ENCODE results near the gene TGIF1.

The TGIF1 gene

GRCh38 chr18:3486512-3486911 lies 36.5 kb downstream of the TGIF1 start:
- H3K36me3 ChIP-seq (ENCODE audit: insufficient read depth, low read length): no peaks in the 10 kb centered on the region

GRCh38 chr18:3489462-3489861 lies 39.5 kb downstream of the TGIF1 start:
- Histone ChIP-seq H2AFZ (ENCODE audit: low read depth, low read length) (no peak overlapping the region), H3K9me3 (ENCODE audit: low read length) (no peaks in the 10 kb centered on the region), H3K27me3 (ENCODE audit: insufficient read depth, low read length) (no peaks in the 10 kb centered on the region), H3K4me1 (ENCODE audit: insufficient read depth, low read length) (no peaks in the 10 kb centered on the region), H3K4me3 (ENCODE audit: low read length) (no peak overlapping the region), H3K36me3 (ENCODE audit: insufficient read depth, low read length) (no peaks in the 10 kb centered on the region)

More at GRCh38 chr18:3486512-3486911, 36.5 kb downstream of the TGIF1 start:
- no peaks in the 10 kb centered on the region for H3K9me3 ChIP-seq (ENCODE audit: low read length)
- no peak overlapping the region for H3K4me3 ChIP-seq (ENCODE audit: low read length)
- H3K27me3 ChIP-seq (ENCODE audit: insufficient read depth, low read length): no peaks in the 10 kb centered on the region
- no peak overlapping the region for H2AFZ ChIP-seq (ENCODE audit: low read depth, low read length)
- no peaks in the 10 kb centered on the region for H3K4me1 ChIP-seq (ENCODE audit: insufficient read depth, low read length)

- no peaks in the 10 kb centered on the region for H3K36me3 ChIP-seq (ENCODE audit: insufficient read depth, low read length)
- H3K9me3 ChIP-seq (ENCODE audit: low read length): no peaks in the 10 kb centered on the region
- no peaks in the 10 kb centered on the region for H3K4me1 ChIP-seq (ENCODE audit: insufficient read depth, low read length)
- no peak overlapping the region for H2AFZ ChIP-seq (ENCODE audit: low read depth, low read length)
- H3K4me3 ChIP-seq (ENCODE audit: low read length): no peak overlapping the region
- no peaks in the 10 kb centered on the region for H3K27me3 ChIP-seq (ENCODE audit: insufficient read depth, low read length)
These were observed 42.1 kb downstream of the TGIF1 start for GRCh38 chr18:3491981-3492555.

- Histone ChIP-seq H3K36me3 (ENCODE audit: insufficient read depth, low read length) (no peaks in the 10 kb centered on the region), H3K4me1 (ENCODE audit: insufficient read depth, low read length) (no peaks in the 10 kb centered on the region), H3K27me3 (ENCODE audit: insufficient read depth, low read length) (no peaks in the 10 kb centered on the region), H3K9me3 (ENCODE audit: low read length) (no peaks in the 10 kb centered on the region), H3K4me3 (ENCODE audit: low read length) (no peak overlapping the region), H2AFZ (ENCODE audit: low read depth, low read length) (no peak overlapping the region)
These were observed 42.7 kb downstream of the TGIF1 start for GRCh38 chr18:3492721-3493120.

- no peak overlapping the region for H2AFZ ChIP-seq (ENCODE audit: low read depth, low read length)
- H3K4me3 ChIP-seq (ENCODE audit: low read length): no peak overlapping the region
- H3K36me3 ChIP-seq (ENCODE audit: insufficient read depth, low read length): no peaks in the 10 kb centered on the region
- H3K9me3 ChIP-seq (ENCODE audit: low read length): no peaks in the 10 kb centered on the region
- no peaks in the 10 kb centered on the region for H3K27me3 ChIP-seq (ENCODE audit: insufficient read depth, low read length)
- no peaks in the 10 kb centered on the region for H3K4me1 ChIP-seq (ENCODE audit: insufficient read depth, low read length)
These were observed 43.7 kb downstream of the TGIF1 start for GRCh38 chr18:3493501-3494244.

GRCh38 chr18:3494245-3494526 lies 44.2 kb downstream of the TGIF1 start:
- H3K4me1 ChIP-seq (ENCODE audit: insufficient read depth, low read length): peaks cover under 1% of the 10 kb centered on the region
- H3K4me3 ChIP-seq (ENCODE audit: low read length): no peak overlapping the region
- no peak overlapping the region for H2AFZ ChIP-seq (ENCODE audit: low read depth, low read length)
- no peaks in the 10 kb centered on the region for H3K36me3 ChIP-seq (ENCODE audit: insufficient read depth, low read length)
- H3K9me3 ChIP-seq (ENCODE audit: low read length): no peaks in the 10 kb centered on the region
- no peaks in the 10 kb centered on the region for H3K27me3 ChIP-seq (ENCODE audit: insufficient read depth, low read length)

DNA sequence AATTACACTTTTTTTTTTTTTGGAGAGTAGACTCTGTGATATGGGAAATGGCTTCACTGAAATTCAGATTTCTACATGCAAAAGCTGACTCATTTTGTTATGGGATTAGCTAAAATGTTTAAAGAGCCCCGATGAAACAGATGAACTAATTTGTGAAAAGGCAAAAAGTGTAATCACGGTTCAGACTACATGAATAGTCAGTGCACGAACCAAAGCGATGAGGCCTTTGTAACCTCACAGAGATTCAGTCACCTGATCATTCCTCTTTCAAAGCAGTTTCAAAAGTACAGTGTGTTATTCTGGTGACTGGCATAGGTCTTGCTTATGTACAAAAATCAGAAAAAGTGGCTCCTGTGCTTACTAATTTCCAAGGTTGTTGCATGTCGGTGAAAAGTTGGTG lies 44.6 kb downstream of the TGIF1 start:
- no peaks in the 10 kb centered on the region for H3K9me3 ChIP-seq (ENCODE audit: low read length)
- no peak overlapping the region for H2AFZ ChIP-seq (ENCODE audit: low read depth, low read length)
- no peaks in the 10 kb centered on the region for H3K27me3 ChIP-seq (ENCODE audit: insufficient read depth, low read length)
- peaks cover 4% of the 10 kb centered on the region for H3K4me1 ChIP-seq (ENCODE audit: insufficient read depth, low read length)
- no peak overlapping the region for H3K4me3 ChIP-seq (ENCODE audit: low read length)
- no peaks in the 10 kb centered on the region for H3K36me3 ChIP-seq (ENCODE audit: insufficient read depth, low read length)

DNA sequence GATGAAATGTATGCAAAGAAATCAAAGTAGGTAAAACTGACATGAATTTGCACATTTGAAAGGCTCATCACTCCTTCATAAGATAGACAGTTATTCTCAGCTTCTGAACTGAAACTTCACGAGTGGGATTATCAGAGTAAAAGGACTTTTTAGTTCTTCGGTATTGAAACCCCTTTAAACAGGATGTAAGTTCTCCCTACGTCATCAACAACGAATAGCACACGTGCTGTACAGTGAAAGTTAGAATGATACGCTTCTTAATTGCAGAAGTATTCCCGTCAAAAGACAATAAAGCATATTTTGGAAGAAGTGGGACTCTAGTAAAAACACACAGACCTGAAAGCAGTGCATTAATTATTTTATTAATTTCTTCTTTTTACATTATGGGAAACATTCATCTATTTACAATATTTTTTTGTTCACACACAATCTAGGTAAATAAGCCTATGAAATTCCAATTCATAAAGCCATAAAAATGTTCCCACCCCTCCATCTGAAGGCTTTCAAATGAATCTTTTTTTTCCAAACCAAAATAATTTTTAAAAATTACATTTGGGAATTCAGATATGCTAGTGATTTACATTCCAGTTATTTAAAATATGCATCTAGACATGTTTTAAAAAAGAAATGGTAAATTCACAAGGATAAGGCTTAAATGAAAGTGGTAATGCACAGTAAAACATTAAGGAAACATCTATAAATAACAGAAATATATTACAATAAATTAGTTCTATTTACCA lies 45.9 kb downstream of the TGIF1 start:
- Histone ChIP-seq H3K9me3 (ENCODE audit: low read length) (no peaks in the 10 kb centered on the region), H3K4me3 (ENCODE audit: low read length) (no peak overlapping the region), H3K27me3 (ENCODE audit: insufficient read depth, low read length) (no peaks in the 10 kb centered on the region), H3K4me1 (ENCODE audit: insufficient read depth, low read length) (peaks cover 10% of the 10 kb centered on the region), H3K36me3 (ENCODE audit: insufficient read depth, low read length) (no peaks in the 10 kb centered on the region), H2AFZ (ENCODE audit: low read depth, low read length) (no peak overlapping the region)

DNA sequence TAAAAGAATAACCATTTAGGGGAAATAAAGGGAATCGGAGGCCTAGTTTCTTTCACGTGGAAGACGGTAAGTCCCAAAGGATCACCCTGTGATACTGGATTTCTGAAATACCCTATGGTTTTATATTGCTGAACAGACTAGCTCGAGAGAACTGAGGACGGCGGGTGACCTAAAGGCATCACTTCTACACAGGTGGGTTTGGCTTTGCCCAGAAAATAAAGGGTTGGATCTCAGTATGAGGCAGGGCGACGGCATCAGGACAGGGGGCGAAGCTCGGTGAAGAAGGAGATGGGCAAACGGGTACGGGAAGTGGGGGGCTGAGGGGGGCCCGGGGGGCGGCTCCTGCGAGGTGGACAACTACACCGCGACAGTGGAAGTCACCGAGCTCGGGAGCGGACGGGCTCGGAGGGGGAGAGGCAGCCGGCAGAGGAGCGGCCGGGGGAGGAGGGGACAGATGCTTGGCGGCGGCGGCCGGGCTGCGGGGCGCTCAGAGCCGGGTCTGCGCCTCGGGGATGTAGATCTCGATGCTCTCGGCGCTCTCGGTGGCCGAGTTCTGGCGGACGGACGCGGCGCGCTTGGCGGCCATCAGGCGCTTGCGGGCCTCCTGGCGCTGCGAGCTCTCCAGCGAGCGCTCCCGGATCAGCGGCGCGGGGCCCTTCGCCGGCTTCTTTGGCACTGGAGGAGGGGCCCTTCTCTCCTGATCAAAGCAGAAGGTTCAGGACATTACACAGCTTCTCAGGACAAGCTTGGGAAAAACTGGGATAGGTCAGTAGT lies 48.9 kb downstream of the TGIF1 start:
- Histone ChIP-seq H3K27me3 (ENCODE audit: insufficient read depth, low read length) (no peaks in the 10 kb centered on the region), H3K4me3 (ENCODE audit: low read length) (peak overlapping the region; percentile 57), H3K9me3 (ENCODE audit: low read length) (no peaks in the 10 kb centered on the region), H3K36me3 (ENCODE audit: insufficient read depth, low read length) (no peaks in the 10 kb centered on the region), H2AFZ (ENCODE audit: low read depth, low read length) (peak overlapping the region; percentile 99), H3K4me1 (ENCODE audit: insufficient read depth, low read length) (peaks cover 10% of the 10 kb centered on the region)

DNA sequence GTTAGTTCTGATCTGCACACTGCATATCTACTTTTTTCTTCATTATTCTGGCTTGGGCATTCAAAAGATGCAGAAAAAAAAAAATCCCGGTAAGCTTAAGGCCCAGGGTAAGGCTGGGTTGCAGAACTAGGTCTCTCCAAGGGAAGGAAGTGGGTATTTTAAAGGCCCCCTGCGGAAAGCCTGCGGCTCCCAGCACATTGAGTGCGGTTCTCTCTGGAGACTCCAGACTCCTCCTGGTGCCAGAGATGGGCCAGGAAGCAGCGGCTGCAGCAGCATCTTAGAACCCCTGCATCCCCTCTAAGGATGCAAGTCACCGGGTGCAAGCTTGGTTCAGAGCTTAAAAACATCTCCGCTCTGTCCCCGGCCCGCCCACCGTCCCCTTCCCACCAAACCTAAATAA lies 49.5 kb downstream of the TGIF1 start:
- Histone ChIP-seq H3K4me1 (ENCODE audit: insufficient read depth, low read length) (peaks cover 10% of the 10 kb centered on the region), H3K36me3 (ENCODE audit: insufficient read depth, low read length) (no peaks in the 10 kb centered on the region), H3K27me3 (ENCODE audit: insufficient read depth, low read length) (no peaks in the 10 kb centered on the region), H3K4me3 (ENCODE audit: low read length) (peak overlapping the region; percentile 57), H2AFZ (ENCODE audit: low read depth, low read length) (peak overlapping the region; percentile 99), H3K9me3 (ENCODE audit: low read length) (no peaks in the 10 kb centered on the region)

- Histone ChIP-seq H2AFZ (ENCODE audit: low read depth, low read length) (peak overlapping the region; percentile 99), H3K9me3 (ENCODE audit: low read length) (no peaks in the 10 kb centered on the region), H3K27me3 (ENCODE audit: insufficient read depth, low read length) (no peaks in the 10 kb centered on the region), H3K4me3 (ENCODE audit: low read length) (peak overlapping the region; percentile 57), H3K4me1 (ENCODE audit: insufficient read depth, low read length) (peaks cover 10% of the 10 kb centered on the region), H3K36me3 (ENCODE audit: insufficient read depth, low read length) (no peaks in the 10 kb centered on the region)
These were observed 50.0 kb downstream of the TGIF1 start for GRCh38 chr18:3500016-3500415.

GRCh38 chr18:3502650-3503049 lies 52.7 kb downstream of the TGIF1 start:
- H3K9me3 ChIP-seq (ENCODE audit: low read length): no peaks in the 10 kb centered on the region
- H3K27me3 ChIP-seq (ENCODE audit: insufficient read depth, low read length): no peaks in the 10 kb centered on the region
- peaks cover 10% of the 10 kb centered on the region for H3K4me1 ChIP-seq (ENCODE audit: insufficient read depth, low read length)
- no peak overlapping the region for H3K4me3 ChIP-seq (ENCODE audit: low read length)
- no peaks in the 10 kb centered on the region for H3K36me3 ChIP-seq (ENCODE audit: insufficient read depth, low read length)
- no peak overlapping the region for H2AFZ ChIP-seq (ENCODE audit: low read depth, low read length)

DNA sequence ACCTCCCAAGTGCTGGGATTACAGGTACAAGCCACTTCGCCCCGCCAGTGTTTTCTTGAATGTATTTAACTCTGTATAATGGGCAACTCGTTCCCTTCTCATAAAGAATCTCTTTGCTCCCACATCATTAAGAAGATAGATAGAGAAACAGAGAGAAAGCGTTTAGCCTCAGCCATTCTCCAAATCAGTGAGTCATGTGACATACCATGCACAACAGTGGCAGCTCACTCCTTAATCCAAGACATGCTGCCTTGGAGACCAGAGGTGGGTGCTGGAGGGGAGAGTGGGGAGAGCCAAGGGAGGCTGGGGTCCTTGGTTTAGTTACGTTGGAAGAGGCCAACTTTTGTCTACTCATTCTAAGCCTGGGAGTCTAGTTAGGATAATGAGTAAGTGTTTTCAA lies 54.7 kb downstream of the TGIF1 start:
- H3K36me3 ChIP-seq (ENCODE audit: insufficient read depth, low read length): no peaks in the 10 kb centered on the region
- no peaks in the 10 kb centered on the region for H3K27me3 ChIP-seq (ENCODE audit: insufficient read depth, low read length)
- H3K4me1 ChIP-seq (ENCODE audit: insufficient read depth, low read length): peaks cover 5% of the 10 kb centered on the region
- no peak overlapping the region for H2AFZ ChIP-seq (ENCODE audit: low read depth, low read length)
- H3K9me3 ChIP-seq (ENCODE audit: low read length): no peaks in the 10 kb centered on the region
- H3K4me3 ChIP-seq (ENCODE audit: low read length): no peak overlapping the region

All from neuron (in vitro differentiated cells).